CD4-positive, alpha-beta T cell treated with Interleukin-10 for 1 hour (primary cell): ENCODE data around the gene SNRPD3.
A peak's percentile ranks its signal among the peaks of the same experiment; 100 is the strongest.
"Not testable (repeated sequence)": the region's sequence is repeated elsewhere in the genome, so short reads cannot be mapped to it uniquely, and the experiment has no call there.

Experiments
- DNase-seq: peaks from one replicate; pipeline ENCODE4 v3.0.0-alpha.2; 2020

Gene SNRPD3

DNA sequence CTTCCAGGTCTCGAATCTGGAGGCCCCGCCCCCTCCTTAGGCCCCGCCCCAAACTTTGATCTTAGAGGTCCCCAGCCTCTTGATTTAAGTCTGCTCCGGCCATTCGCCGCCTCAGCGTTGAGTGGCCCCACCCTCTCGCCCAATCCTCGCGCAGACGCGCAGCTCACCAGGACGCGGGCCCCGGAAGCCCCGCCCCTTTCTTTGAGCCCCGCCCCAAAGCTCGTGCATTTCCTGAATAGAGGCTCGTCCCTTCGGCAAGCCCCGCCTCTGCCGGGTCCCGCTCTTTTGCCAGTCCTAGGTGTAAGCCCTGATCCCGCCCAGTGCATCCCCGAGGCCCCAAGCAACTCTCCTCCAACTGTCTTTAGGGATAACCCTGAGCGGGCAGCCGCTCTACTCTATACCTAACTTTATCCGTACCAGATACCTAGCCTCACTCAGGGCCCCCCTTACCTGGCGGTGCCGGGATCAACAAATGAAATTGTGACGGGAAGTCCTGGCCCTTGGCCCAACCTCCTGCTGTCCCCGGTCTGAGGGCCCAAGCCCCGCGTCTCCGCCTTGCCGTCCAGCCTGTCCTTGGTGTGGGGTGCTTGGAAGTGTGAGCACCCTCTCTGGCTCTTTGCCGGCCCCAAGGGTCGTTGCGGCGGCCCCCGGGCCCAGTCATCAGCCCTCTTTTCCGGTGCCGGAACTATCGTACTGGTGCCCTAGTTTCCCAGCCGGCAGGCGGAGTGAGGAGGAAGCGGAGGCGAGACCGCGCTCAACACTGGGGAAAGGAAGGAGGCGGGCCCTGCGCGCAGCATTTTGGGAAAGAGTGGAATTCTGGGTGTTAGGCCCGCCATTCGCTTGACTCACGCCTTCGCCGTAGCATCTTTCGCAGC is at the start of gene SNRPD3:
SNRPD3 (plus strand) TSS at position 835 of the 875 bp plus-strand sequence. CDS start 1,676 bp downstream, outside the sequence.
- DNase-seq, result peak; percentile 100

GRCh38 chr22:24506802-24507438 is 48.9 kb upstream of the SNRPD3 start:
- DNase-seq, result no peak

- DNase-seq, result no peak
These were observed 48.1 kb upstream of the SNRPD3 start for GRCh38 chr22:24507716-24508115.

DNA sequence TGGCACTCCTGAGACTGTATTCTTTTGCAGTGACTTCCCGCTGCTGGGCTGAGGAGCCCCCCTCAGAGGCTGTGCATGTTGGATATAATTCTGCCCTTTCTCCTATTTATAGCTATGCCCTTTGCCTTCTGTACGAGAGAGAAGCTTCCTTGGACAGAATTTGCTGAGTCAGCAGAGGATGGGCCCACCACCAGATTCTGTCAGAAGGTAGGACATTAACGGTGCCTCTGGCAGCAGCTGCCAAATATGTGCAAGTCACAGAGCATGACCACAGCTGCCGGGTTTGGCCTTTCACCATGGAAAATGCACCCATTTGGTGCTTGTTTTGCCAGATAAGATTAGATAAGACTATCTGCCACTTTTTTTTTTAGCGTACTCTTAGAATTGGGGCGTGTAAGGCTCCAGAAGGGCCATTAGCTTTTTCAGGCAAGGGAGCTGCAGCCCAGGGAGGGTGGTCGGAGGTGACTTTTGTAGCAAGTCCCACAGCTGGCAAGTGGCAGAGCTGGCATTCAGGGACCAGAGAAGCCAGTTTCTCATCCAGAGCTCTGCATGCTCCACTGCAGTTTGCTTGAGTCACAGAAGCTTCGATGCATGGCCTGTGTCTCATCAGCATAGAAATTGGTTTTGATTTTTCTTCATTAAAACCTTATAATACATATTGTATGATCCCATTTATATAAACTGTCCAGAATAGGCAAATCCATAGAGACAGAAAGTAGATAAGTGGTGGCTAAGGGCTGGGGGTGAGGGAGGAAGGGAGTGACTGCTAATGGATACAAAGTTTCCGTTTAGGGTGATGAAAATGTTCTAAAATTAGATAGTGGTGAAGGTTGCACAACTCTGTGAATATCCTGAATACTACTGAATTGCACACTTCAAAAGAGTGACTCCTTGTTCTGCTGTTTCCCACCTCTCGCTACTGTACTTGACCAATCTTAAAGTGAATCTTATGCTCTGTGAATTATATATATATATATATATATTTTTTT is 44.9 kb upstream of the SNRPD3 start:
- DNase-seq, result no peak

GRCh38 chr22:24512043-24512442 is 43.8 kb upstream of the SNRPD3 start:
- no peak for DNase-seq

DNA sequence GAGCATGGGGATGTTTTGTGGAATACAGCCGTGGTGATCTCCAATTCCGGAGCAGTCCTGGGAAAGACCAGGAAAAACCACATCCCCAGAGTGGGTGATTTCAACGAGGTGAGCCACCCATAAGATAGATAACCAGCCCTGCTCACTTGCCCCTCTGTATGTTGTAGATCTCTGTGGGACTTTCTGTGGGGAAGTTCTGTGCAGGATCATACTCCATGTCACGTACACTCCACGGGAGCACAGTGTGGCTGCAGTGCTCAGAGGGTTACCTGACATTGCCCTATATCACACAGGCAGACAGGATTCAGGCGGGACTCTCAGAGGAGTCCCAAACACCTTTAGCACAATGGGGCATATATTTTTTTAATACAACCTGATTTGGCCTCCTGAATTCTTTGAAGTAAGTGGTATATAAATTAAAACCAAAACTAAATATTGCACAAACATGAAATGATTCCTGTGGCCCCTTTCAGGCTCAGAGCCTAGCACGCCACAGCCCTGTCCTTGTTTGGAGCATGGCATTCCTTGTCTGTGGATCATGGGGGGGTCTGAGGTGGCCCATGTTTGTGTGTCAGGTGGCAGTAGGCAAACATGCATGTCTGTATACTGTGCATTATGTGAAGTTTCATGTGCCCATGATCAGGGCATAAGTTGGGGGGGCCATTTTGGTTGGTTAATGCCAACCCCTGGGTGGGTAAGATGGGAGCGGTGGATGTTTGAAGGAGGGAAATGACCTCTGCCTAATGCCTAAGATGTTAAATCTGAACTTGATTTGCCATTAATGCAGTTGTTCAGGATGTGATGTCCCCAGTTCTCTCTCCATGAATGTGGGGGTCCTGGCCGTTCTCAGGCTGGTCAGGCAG is 42.2 kb upstream of the SNRPD3 start:
- DNase-seq, result no peak

- no peak for DNase-seq
These were observed 41.4 kb upstream of the SNRPD3 start for GRCh38 chr22:24514241-24515026.

- DNase-seq, result no peak
These were observed 40.8 kb upstream of the SNRPD3 start for GRCh38 chr22:24515027-24515338.

DNA sequence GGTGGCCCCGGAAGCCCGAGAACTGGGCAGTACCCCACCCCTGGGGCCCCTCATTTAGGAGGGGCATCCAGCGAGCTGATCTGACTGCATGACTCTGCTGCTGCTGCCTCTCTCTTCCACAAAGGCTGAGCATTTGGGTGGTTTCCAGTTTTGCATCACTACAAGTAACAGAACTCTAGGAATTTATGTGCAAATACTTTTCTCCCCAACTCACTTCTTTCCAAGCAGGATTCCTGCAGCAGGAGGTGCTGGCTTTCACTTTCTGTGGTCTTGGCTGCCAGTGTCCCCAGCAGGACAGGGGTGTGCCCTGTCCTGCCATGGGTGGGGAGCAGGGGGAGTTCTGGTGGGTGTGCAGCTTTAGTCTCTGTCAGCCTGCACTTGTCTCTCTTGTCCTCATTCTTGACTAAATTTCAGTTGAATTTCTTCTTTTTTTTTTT is 39.5 kb upstream of the SNRPD3 start:
- DNase-seq, result no peak

DNA sequence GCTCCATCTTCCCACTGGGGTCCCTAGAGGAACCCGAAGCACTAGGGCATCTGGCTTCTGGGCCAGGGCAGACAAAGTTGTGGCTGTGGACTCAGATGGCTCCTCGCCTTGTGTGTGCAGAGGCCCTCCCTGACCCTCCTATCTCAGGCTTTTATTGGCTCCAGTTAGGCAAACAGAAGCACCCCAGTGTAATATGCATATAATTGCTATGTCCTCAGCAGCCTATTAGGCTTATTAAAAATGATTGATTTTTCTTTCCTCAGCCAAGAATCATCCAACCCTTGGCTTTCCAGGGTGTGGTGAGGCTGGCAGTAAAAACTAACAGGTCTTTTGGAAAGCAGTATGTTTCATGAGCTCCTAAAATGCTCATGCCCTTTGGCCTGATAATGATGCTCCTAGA is 38.4 kb upstream of the SNRPD3 start:
- no peak for DNase-seq

GRCh38 chr22:24518228-24518627 is 37.6 kb upstream of the SNRPD3 start:
- DNase-seq, result no peak

DNA sequence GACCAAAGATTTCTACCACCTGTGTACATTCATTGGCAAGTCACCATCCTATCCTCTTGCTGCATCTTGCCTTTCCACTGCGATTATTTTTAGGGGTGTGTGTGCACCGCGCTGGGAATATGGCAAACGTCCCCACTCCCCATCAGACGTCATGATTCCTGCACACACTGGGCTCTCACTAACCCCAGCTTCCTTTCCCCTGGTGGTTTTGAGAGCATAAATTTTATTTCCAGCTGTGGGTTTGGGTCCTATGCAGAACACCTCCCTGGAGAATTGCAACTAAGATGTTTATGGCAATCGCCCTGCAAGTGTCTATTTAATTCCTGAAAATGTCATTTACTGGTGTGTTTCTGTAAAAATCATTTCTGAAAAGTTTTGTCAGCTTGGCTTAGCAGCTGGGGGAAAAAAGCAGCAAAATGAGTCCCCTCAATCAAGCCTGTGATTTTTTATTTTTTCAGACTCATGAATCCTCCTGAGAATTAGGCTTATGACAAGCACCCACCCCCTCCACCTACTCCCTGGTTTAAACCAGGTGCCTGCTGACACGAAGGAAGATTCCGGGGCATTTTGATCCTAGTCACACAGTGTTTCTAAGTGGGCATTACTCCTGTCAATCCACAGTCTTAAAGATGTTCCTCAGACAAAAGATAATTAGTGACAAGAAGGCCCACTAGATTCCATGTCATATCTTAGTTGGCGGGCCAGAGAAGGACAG is 36.9 kb upstream of the SNRPD3 start:
- no peak for DNase-seq

GRCh38 chr22:24519496-24519895 is 36.3 kb upstream of the SNRPD3 start:
- no peak for DNase-seq

- peak; percentile 46 for DNase-seq
These were observed 34.0 kb upstream of the SNRPD3 start for GRCh38 chr22:24521791-24522245.

DNA sequence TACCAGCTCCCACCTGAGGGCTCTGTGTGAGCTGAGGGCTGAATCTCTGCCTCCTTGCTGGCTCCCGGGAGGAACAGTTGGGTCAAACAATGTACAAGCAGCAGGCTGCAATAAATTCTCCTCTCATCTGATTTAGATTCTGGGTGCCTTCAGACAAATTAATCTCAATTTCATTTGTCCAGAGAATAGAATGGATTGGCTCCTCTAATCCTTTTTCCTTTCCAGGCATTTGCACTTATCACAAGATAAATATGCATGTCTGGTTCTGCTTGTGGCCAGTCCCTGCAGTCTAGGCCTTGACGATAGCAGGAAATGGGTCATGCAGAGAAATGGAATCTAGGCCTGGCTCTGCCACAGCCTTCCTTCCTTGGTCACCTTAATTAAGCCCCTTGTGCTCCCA is 31.9 kb upstream of the SNRPD3 start:
- no peak for DNase-seq

DNA sequence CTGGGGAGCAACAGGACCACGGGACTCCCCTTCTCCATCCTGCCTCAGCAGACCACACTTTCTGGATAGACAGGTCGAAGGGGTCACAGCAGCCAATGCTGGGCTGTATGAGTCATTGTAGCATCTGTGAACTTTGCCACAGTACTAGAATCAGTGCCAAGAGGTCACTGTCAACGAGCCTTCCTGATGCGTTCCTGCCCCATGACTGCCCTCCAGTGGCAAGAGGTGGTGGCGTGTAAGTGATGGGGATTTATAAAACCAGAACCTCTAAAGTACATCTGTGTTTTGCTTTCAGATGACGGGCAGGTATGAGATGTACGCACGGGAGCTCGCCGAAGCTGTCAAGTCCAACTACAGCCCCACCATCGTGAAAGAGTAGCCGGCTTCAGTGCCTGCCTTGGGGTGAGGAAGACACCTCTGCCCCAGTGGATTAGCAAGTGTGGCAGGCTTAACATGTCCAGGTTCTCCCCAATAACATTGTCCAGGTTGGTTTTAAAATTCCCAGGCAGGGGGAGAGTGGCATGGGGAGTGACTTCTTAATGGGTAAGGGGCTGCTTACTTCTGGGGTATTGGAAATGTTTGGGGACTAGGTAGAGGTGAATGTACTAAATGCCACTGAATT is 30.3 kb upstream of the SNRPD3 start:
- peak; percentile 82 for DNase-seq

- DNase-seq, result no peak
These were observed 29.6 kb upstream of the SNRPD3 start for GRCh38 chr22:24526191-24526590.

- no peak for DNase-seq
These were observed 25.9 kb upstream of the SNRPD3 start for GRCh38 chr22:24529898-24530297.

- not testable (repeated sequence) for DNase-seq
These were observed 24.8 kb upstream of the SNRPD3 start for GRCh38 chr22:24530968-24531367.

- DNase-seq, result no peak
These were observed 23.7 kb upstream of the SNRPD3 start for GRCh38 chr22:24532075-24532474.
